GM19099 (cell line): Measurements from ENCODE around the gene FBXO17.

Experiments
- POLR2A ChIP-seq: IDR thresholded peaks from 3 replicates; pipeline ENCODE4 v1.6.1; 2011; ENCODE audit warnings: low read depth; ENCODE audit not compliant: insufficient read length; ENCODE audit errors: extremely low read depth

Gene FBXO17

DNA sequence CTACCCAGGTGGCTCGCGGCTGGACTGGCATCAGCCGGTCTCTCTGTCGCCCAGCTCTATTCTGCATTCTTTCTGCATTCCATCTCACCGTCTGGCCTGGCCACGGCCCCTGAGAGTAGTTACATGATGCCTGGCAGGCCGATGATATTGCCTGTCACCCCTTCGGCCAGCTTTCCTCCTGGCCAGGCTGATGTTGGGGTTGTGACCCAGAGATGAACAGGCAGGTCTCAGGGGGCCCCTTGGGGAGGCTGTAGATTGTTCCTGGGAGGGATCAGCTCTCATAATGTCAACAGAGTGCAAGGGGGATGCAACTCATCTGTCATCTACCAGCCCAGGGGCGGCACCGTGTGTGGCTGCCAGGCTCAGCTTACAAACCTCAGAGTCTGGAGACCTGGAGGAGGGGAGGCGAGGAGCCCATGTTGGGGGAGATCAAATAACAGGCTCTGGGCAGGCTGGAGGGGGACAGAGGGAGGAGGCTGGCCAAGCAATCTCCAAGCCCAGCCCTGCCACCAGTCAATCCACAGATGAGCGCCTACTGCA, 13.6 kb upstream of the FBXO17 start:
- TF ChIP-seq POLR2A, result no peak

DNA sequence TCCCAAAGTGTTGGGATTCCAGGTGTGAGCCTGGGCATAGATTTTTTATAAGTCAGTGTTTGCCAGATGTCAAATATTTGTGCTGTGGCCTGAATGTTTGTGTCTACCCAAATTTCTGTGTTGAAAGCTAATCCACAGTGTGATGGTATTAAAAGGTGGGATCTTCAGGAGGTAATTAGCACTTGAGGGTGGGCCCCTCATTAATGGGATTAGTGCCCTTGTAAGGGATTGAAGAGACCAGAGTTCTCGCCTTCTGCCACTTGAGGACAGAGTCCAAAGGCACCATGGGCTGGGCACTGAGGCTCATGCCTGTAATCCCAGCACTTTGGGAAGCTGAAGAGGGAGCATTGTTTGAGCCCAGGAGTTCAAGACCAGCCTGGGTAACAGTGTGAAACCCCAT, 9.7 kb upstream of the FBXO17 start:
- TF ChIP-seq POLR2A, result no peak

DNA sequence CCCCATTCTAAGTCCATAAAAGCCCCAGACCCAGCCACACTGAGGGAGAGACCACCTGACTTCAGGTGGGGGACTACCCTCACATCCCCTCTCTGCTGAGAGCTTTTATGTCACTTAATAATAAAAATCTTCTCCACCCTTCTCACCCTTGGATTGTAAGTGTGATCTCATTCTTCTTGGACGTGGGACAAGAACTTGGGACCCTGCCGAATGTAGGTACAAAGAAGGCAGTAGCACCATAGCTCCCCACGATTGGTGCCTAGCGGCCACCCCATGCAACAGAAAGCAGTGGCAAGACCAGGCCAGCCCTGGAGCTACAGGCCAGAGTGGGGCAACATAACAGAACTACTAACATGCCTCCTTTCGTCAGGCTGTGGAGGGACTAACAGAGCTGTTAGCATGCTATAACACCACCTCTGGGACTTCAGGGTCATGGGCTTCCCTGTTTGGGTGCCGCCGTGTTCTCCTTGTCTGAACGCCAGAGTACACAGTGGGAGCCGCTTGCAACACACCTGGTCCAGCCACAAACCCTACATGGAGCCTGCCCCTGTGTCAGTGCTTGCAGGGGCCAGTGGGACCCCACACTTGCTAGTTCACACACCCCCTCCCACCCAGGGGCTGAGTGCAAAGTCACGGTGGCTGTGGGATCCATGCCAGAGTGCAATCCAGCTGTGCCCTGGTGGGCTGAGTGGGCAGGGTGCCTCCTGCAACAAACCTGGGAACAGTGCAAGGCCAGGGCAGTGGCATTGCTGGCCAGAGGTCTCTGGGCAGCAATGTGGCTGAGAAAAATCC, 5.2 kb upstream of the FBXO17 start:
- TF ChIP-seq POLR2A, result no peak

DNA sequence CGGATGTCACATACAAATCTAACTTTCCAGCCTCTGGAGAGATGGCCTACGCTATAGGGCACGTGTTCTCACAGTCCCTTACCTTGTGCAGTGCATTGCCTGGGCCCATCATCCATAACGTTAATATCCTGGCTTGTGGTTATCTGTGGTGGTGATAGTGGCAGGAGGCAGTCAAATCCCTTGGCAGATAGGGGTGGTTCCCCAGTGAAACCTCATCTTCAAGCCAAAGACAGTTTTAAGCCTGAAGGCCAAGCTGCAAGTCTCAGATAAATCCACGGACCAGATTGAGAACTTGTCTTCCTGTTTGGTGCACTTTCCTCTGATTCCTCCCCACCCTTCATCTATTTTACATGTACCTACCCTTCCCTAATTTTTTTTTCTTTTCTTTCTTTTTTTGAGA, 4.3 kb upstream of the FBXO17 start:
- TF ChIP-seq POLR2A, result no peak

DNA sequence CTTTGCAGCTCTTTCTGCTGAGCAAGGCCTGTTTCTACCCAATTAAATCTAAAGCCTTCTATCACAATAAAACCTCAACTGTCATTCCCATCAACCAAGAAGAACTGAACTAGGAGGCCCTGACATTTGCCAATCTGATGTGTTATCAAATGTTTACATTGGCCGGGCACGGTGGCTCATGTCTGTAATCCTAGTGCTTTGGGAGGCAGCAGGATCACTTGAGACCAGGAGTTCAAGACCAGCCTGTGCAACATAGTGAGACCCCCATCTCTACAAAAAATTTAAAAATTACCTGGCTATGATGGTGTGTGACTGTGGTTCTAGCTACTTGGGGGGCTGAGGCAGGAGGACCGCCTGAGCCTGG, 2.8 kb upstream of the FBXO17 start:
- no peak for TF ChIP-seq POLR2A

DNA sequence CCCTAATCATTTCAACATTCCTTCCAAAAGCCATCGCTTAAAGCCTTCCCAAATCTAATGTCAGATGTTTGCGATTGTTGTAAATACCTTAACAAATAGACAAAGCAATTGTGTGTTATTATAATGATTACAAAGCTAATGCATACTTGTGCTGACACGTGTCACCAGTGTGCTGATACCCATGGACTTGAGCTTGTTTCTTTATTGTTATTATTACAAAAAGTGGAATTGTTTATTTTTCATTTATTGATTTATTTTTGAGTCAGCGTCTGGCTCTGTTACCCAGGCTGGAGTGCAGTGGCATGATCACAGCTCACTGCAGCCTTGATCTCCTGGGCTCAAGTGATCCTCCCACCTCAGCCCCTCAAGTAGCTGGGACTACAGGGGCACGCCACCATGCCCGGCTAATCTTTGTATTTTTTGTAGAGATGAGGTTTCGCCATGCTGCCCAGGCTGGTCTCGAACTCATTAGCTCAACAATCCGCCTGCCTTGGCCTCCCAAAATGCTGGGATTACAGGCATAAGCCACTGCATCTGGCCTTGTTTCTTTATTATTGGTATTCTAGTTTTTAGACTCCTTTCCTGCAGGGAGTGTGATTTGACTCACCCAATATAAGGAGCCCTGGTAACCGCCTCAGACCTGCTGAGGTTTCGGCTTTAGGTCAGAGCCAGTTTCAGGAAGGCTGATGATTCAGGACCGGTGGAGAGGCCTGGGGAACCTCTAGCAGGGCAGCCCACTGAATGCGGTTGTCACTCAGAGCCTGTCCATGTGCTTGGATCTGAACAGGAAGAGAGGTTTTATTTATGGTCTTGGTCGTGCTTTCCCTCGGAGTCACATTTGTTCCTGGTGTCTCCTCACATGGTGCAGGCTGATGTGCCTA, 2.1 kb upstream of the FBXO17 start:
- no peak for TF ChIP-seq POLR2A

DNA sequence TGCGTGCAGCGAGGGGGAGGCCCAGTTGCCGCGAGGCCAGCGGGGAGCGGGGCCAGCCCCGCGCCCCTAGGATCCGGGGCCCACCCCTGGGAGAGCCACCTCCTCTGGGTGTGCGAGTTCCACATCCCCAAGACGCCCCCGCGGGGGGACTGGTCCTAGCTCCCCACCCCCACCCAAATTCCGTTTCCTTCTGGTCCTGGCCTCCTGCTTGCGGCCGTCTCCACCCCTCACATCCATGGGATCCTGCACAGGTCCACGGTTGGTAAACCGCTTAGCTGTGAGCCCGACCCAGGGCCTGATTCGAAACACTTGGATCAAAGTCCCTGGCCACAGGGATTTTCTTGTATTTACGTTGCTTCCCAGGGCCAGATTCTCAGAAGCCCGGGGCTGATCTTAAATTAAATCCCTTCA, 324 bp upstream of the FBXO17 start:
- TF ChIP-seq POLR2A, result no peak

DNA sequence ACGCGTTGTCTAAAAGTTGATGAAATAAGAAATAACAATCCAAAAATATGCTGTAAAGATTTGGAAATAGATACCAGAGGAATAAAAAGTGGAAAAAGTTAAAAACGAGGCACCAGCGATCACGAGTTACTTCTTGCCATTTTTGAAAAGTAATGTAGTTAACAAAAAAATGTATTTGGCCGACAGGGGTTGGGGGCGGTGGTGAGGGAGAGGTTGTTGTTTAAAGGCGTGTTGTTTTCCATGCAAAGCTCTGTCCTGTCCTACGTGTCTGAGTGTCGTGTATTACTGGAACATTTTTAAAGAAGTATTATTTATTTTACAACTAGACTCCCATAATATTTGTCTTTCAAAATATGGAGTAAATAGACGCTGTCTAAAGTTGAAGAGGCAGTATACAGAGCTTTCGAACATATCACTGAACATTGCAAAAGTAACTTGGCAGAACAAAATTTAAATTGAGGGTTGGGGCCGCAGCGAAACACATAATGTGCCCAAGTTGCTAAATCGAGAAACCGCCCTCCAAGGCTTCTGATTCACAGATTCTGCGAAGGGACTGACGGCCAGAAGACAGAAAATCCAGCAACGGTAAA, 823 bp downstream of the FBXO17 start:
- TF ChIP-seq POLR2A, result no peak

DNA sequence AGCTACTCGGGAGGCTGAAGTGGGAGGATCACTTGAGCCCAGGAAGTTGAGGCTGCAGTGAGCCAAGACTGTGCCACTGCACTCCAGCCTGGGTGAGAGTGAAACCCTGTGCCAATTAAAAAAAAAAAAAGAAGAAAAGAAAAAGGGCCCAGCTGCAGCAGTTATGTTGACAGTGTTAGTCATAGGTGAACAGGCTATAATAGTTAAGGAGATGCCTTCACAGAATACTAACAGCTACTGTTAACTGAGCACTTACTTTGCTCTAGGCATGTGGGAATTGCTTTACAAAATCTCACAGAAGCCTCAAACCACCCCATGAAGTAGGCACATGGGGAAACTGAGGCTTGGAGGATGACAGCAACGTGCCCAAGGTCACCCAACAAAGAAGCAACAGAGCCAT, 3.9 kb downstream of the FBXO17 start:
- TF ChIP-seq POLR2A, result no peak

DNA sequence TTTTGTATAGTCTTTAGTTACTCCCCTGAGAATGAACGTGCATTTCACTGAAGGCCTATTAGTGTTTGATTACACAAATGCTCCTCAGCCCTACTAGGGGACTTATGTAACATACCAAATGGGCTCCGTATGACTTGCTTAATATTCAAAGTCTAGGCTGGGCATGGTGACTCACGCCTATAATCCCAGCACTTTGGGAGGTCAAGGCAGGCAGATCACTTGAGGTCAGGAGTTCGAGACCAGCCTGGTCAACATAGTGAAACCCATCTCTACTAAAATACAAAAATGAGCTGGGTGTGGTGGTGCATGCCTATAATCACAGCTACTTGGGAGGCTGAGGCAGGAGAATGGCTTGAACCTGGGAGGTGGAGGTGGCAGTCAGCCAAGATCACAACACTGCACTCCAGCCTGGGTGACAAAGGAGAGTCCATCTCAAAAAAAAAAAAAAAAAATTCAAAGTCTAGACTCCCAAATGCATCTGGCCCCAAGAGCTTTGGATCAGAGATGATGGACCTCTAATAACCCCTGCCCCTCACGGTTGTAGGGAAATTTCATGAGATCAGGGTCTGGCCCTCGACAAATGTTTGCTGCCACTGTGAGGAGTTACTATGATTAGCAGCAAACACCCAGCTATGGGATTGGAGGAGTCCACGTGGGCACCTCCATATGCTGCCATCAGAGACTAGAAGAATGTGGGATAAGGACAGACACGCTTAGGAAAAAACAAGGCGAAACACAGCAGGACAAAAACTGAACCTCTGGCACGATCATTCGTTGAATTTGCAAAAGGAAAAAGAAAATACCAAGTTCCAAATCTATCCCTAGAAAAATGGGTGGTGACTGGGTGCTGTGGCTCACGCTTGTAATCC, 4.6 kb downstream of the FBXO17 start:
- TF ChIP-seq POLR2A, result no peak

DNA sequence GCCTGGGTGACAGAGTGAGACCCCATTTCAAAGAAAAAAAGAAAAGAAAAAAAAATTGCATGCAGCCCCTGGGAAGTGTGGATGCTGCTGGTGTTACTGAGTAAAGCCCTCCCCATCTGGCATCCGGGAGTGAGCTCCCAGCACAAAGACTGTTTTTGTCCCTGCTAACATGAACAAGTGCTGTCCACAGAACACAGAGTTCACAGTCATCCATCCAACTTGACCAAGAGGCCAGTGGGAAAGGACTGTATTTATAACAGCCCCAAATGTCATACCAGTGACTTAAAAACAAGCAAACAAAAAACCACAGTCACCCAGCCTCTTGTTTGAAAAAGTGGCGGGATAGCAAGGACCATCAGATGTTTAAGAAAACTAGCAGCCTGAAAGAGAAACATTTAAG, 10.8 kb downstream of the FBXO17 start:
- no peak for TF ChIP-seq POLR2A

DNA sequence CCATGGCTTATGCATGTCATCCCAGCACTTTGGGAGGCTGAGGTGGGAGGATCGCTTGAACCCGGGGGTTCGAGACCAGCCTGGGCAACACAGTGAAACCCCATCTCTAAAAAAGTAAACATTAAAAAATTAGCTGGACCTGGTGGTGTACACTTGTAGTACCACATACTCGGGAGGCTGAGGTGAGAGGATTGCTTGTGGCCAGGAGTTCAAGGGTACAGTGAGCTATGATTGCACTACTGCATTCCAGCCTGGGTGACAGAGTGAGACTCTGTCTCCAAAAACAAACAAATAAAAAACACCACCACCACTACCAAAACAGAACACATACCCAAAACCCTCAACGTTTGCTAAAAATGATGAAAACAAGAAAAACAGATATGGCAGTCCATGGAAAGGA, 15.9 kb downstream of the FBXO17 start:
- TF ChIP-seq POLR2A, result no peak

DNA sequence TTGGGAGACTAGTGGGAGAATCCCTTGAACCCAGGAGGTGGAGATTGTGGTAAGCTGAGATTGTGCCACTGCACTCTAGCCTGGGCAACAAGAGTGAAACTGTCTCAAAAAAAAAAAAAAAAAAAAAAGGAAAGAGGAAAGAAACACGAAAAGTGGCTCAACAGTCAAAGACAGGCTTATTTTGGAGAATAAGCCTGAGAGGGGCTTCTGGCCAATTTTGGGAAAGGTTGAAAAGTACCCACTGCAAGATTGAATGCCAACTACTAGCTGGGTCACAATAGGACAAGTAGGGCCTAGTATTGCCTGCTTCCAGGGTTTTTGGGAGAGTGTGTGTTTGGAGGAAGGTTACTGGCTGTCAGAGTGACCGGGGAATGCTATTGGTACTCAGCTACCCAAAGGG, 17.2 kb downstream of the FBXO17 start:
- TF ChIP-seq POLR2A, result no peak

DNA sequence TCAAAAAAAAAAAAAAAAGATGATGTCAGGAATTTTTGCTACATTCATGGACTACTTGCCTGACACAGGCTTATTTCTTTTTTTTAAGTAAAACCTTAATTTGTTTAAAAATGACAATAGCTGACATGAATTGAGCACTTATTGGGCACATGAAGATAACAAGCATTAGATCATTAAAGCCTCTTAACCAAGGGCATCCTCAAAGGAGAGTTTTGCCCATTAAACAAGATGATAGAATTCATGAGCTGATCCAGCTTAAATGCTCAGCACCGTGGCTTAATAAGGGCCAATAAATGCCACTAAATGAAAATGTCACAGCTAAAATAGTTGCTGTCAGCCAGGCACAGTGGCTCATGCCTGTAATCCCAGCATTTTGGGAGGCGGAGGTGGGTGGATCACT, 19.3 kb downstream of the FBXO17 start:
- TF ChIP-seq POLR2A, result no peak

DNA sequence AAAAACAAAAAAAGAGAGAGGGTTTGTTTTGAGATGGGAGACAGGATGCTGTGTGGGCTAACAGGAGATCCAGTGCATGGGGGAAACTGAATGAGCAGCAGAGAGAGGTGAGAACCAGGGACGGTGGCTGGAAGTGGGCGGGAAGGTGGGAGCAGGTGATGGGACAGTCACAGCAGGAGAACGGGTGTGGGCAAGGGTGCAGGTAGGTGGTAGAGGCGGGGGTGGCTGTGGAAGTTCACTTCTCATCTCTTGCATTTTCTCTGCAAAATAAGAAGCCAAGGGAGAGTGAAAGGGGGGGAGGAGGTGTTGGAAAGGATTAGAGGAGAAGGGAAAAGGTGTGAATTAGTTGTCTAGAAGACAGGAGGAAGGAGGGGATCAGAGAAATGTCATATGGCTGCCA, 21.9 kb downstream of the FBXO17 start:
- TF ChIP-seq POLR2A, result no peak
